SH-SY5Y (cell line): Measurements from ENCODE around the gene ULK4.

Source experiments
- GATA2 ChIP-seq: IDR thresholded peaks from 2 replicates; pipeline ENCODE4 v1.6.1; 2011; ENCODE audit warnings: mild to moderate bottlenecking, low read depth, low read length
- GATA3 ChIP-seq: IDR thresholded peaks from 2 replicates; pipeline ENCODE4 v1.6.1; 2011; ENCODE audit warnings: low read depth, mild to moderate bottlenecking, low read length, moderate library complexity

- TF ChIP-seq GATA2 (no peak), GATA3 (no peak)
Observed at GRCh38 chr3:41653571-41654239, 308.2 kb downstream of the ULK4 start.
